Peyer's patch (tissue), 4 donors: ENCODE data around the gene ATP11B. TPM values are rescaled to one million over a fixed set of nuclear protein-coding genes. Genes with fewer than 3 reads are reported as not detected.
A peak's percentile ranks its signal among the peaks of the same experiment; 100 is the strongest.

Experiments
- DNase-seq, 3 donors: peaks; one replicate each; pipeline ENCODE4 v3.0.0-alpha.2; 2017 to 2019
- H3K27ac ChIP-seq, 4 donors: fragments of 200-600 bp; sonication (generic); one replicate each; pipeline ENCODE4 v1.5.1; 2016 to 2019
- H3K27me3 ChIP-seq, 2 donors: fragments of 200-600 bp; sonication (generic); one replicate each; pipeline ENCODE4 v1.5.1; 2019
- H3K36me3 ChIP-seq, 3 donors: fragments of 200-600 bp; sonication (generic); one replicate each; pipeline ENCODE4 v1.5.1; 2016 to 2019
- H3K4me1 ChIP-seq, 4 donors: fragments of 200-600 bp; sonication (generic); one replicate each; pipeline ENCODE4 v1.5.1; 2016 to 2019
- H3K4me3 ChIP-seq, 4 donors: fragments of 200-600 bp; sonication (generic); 1 replicate in 3 of 4; 2 replicates in 1 of 4; pipeline ENCODE4 v1.5.1; 2016 to 2019; ENCODE audit warnings: mild to moderate bottlenecking in 1 of 4
- H3K9me3 ChIP-seq, 4 donors: fragments of 200-600 bp; sonication (generic); one replicate each; pipeline ENCODE4 v1.5.1; 2016 to 2019; ENCODE audit warnings: mild to moderate bottlenecking in 1 of 4
- POLR2A ChIP-seq, 2 donors: fragments of 450-650 bp; IDR thresholded peaks; one replicate each; pipeline ENCODE4 v1.5.1; 2017; ENCODE audit warnings: antibody characterized with exemption in 2 of 2, mild to moderate bottlenecking in 2 of 2, moderate library complexity in 2 of 2
- total RNA-seq, 4 donors: library from RNA; depleted of rRNA; stranded (reverse); fragments of >200 nt; gene quantifications; one replicate each; pipeline ENCODE4 v1.1.0, GENCODE V29; 2016
- TF ChIP-seq, protein P1 (sequence below), 6 experiments: fragments of 450-650 bp in 4 of 6; fragments of 200-600 bp in 2 of 6; sonication (generic) in 1 of 6; IDR thresholded peaks; one replicate each; pipeline ENCODE4 v1.5.1; 2017 to 2019; ENCODE audit warnings: antibody characterized with exemption in 6 of 6, mild to moderate bottlenecking in 3 of 6, moderate library complexity in 1 of 6

The ATP11B gene
- 100 to 1,000 TPM in 3 of 4 donors, 10 to 100 TPM in 1; 93.3 to 145 (median 116) TPM for total RNA-seq

DNA sequence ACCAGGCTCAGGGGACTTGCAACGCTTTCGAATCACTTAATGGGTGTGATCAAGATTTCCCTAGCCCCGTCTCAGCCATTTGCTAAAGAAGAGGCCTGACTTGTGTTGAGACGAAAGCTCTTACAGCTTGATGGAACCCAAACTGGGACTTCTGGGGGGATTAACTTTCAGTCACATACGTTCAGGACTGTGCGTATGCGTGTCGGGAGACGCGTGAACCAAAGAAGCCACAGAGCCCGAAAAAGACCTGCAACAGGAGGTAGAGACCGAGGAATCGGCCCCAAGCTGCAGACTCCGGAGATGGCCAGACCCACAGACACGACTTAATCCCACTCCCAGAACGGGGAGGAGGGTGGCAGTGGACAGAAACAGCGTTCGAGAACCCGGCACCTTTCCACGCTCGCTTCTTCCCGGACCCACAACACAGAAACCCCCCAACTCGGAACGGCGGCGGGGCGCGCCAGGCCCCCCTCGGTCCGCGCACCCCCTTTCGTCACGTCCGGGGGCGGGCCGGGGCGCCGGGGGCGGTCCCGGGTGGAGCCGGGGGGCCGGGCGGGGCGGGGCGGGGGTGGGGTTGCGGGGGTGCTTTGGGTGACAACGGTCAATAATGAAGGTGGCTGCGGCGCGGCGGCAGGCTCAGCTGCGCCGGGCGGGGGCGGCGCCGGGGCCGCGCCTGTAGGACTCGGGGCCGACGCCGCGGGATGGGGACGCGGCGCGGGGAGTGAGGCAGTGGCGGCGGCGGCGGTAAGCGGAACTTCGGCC, at the start of gene ATP11B:
TSS of gene ATP11B (plus strand) at position 604 of the 762 bp plus-strand sequence. CDS start 256 bp downstream, outside the sequence.
- peak; percentile 79 to 86 for TF ChIP-seq POLR2A (IDR thresholded peaks at IDR 0.05)
- TF ChIP-seq, protein P1, sequence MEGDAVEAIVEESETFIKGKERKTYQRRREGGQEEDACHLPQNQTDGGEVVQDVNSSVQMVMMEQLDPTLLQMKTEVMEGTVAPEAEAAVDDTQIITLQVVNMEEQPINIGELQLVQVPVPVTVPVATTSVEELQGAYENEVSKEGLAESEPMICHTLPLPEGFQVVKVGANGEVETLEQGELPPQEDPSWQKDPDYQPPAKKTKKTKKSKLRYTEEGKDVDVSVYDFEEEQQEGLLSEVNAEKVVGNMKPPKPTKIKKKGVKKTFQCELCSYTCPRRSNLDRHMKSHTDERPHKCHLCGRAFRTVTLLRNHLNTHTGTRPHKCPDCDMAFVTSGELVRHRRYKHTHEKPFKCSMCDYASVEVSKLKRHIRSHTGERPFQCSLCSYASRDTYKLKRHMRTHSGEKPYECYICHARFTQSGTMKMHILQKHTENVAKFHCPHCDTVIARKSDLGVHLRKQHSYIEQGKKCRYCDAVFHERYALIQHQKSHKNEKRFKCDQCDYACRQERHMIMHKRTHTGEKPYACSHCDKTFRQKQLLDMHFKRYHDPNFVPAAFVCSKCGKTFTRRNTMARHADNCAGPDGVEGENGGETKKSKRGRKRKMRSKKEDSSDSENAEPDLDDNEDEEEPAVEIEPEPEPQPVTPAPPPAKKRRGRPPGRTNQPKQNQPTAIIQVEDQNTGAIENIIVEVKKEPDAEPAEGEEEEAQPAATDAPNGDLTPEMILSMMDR (IDR thresholded peaks at IDR 0.05): peak in 1 of 6 experiments; percentile 25
- H3K4me3 ChIP-seq: peak within 1 kb of the TSS; percentile 93 to 99 (median 96)
- H3K27me3 ChIP-seq: no peaks in the 10 kb centered on the region
- no peaks in the 10 kb centered on the region for H3K36me3 ChIP-seq
- DNase-seq: peak; percentile 78 to 92 (median 91)
- no peaks in the 10 kb centered on the region for H3K9me3 ChIP-seq
- peak within 1 kb of the TSS; percentile 96 to 98 (median 98) for H3K27ac ChIP-seq
- H3K4me1 ChIP-seq: peaks cover 0 to 22% (median 2%) of the 10 kb centered on the region in 4 donors

DNA sequence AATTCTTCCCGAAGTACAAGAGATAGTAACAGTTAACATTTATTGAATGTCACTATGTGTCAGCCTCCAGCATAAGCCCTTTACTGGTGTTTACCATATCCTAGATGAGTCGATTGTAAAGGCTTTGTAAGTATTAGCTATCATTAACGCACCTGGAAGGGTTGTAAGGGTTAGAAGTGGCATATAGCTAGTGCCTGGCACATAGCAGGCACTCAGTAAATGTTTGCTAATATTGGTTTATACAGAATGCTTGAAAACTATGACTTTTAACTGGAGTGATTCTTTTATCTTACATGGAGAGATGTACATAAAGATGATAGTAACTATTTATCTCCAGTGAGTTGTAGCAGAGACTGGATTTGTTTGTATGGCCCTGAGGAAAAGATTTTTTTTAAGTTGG, 46.3 kb upstream of the ATP11B start:
- H3K4me1 ChIP-seq: no peaks in the 10 kb centered on the region
- no peaks in the 10 kb centered on the region for H3K27me3 ChIP-seq
- H3K4me3 ChIP-seq: no peak overlapping the region
- no peak overlapping the region for H3K27ac ChIP-seq
- no peak for DNase-seq
- TF ChIP-seq, protein P1 (IDR thresholded peaks at IDR 0.05): no peak
- TF ChIP-seq POLR2A (IDR thresholded peaks at IDR 0.05): no peak
- H3K9me3 ChIP-seq: no peaks in the 10 kb centered on the region
- H3K36me3 ChIP-seq: no peaks in the 10 kb centered on the region

DNA sequence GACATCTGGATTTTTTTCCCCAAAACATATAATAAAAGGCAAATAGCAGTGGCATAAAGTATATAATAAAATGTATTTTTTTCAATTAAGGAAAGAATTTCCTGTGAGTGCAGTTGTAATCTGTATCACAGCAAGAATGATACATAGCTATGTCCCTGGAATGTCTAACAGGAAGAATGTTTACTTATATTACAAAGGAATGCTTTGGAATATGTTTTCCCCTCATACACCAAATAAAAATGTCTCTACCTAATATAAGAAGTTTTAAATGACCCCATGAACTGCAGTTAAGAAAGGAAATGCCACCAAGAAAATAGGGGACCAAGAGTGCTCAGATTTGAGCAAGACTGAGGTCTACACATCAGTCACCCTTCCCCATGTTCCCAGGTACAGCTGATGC, 38.0 kb upstream of the ATP11B start:
- TF ChIP-seq, protein P1 (IDR thresholded peaks at IDR 0.05): no peak
- TF ChIP-seq POLR2A (IDR thresholded peaks at IDR 0.05): no peak
- Histone ChIP-seq H3K4me1 (no peaks in the 10 kb centered on the region), H3K27ac (no peak overlapping the region), H3K27me3 (no peaks in the 10 kb centered on the region), H3K9me3 (no peaks in the 10 kb centered on the region), H3K36me3 (no peaks in the 10 kb centered on the region), H3K4me3 (no peak overlapping the region)
- DNase-seq: no peak

DNA sequence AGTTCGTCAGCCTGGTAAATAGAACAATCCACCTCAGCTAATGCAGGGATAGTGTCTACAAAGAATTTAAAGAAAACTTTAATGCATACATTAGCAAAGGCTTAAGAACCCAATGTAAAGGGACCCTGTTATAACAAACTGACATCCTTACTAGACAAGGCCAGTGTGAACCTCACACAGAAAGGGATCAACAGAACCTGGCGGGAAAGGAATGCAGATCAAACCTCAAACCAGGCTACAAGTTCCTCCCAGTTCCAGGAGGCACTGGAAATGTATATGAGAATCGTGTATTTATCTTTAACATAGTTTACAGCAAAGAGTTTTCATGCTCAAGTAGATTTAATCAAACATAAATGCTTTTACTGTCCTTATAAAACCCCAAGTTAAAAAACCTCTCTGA, 37.6 kb upstream of the ATP11B start:
- Histone ChIP-seq H3K27ac (no peak overlapping the region), H3K4me1 (no peaks in the 10 kb centered on the region), H3K4me3 (no peak overlapping the region), H3K9me3 (no peaks in the 10 kb centered on the region), H3K27me3 (no peaks in the 10 kb centered on the region), H3K36me3 (no peaks in the 10 kb centered on the region)
- TF ChIP-seq POLR2A (IDR thresholded peaks at IDR 0.05): no peak
- TF ChIP-seq, protein P1 (IDR thresholded peaks at IDR 0.05): no peak
- DNase-seq: no peak

DNA sequence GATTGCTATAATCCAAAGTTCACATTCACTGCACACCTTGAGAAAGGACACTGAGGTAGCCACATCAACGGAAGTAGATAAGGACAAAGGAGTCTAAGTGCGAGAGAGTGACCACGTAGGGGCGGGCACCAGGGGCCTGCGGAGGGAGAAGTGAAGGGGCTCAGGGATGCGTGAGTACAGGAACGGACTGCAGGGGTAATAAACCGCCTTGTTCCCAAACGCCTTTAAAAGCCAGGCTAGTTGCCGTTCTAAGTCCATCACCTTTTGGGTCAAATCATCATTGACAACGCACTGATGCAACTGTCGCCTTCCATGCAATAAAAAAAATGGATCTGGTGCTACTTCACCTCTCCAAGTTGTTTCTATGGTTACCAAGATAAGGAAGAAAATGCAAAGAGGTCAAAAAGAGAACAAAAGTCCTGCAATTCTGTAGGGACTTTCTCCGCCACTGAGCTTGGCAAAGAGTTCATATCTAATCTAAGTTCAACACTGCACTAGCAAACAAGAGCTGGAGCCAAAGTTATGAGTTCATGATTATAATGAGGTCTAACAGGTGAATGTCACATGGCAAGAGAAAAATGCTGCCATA, 32.6 kb upstream of the ATP11B start:
- no peaks in the 10 kb centered on the region for H3K27me3 ChIP-seq
- peak in 2 of 3 donors; percentile 55 to 72 for DNase-seq
- peaks cover 0 to 8% (median 0%) of the 10 kb centered on the region in 4 donors for H3K4me1 ChIP-seq
- no peaks in the 10 kb centered on the region for H3K36me3 ChIP-seq
- TF ChIP-seq, protein P1 (IDR thresholded peaks at IDR 0.05): peak in 2 of 6 experiments; percentile 15 to 23
- TF ChIP-seq POLR2A (IDR thresholded peaks at IDR 0.05): no peak
- no peaks in the 10 kb centered on the region for H3K9me3 ChIP-seq
- peak overlapping the region in 2 of 4 donors; percentile 72 to 85 for H3K27ac ChIP-seq
- no peak overlapping the region for H3K4me3 ChIP-seq
